PC-3 (cell line): Measurements from ENCODE around the gene CHAD. TPM values are rescaled to one million over a fixed set of nuclear protein-coding genes. Genes with fewer than 3 reads are reported as not detected.

ENCODE experiments used
- ATAC-seq: fragments of 200-7000 bp; cut with Tn5 transposase; 2 replicates; pipeline ENCODE4 v1.9.1; 2020; ENCODE audit warnings: mild to moderate bottlenecking, moderate library complexity
- BruUV-seq: library from RNA; stranded (reverse); fragments of 400-500 nt; replicated peaks from 2 replicates; lab custom pipeline; 2021; lab: Mats Ljungman, UMichigan
- CTCF ChIA-PET: fragments of 300-600 bp; sonication (Branson Sonifier 250); formaldehyde crosslinking; loops from one replicate; lab custom pipeline; 2022; ENCODE audit warnings: antibody characterized with exemption; lab: Charles Lee
- POLR2A ChIA-PET: fragments of 300-600 bp; sonication (Branson Sonifier 250); formaldehyde crosslinking; loops from one replicate; lab custom pipeline; 2022; ENCODE audit warnings: antibody characterized with exemption; ENCODE audit not compliant: unreplicated experiment; lab: Charles Lee
- DNase-seq: peaks from one replicate; pipeline ENCODE4 v3.0.0-alpha.2; 2015
- H2AFZ ChIP-seq: fragments of 300-600 bp; sonication (generic); 2 replicates; pipeline ENCODE4 v1.6.0; 2016; ENCODE audit warnings: antibody characterized with exemption, low read length
- H3F3A ChIP-seq: fragments of 300-600 bp; sonication (generic); one replicate; pipeline ENCODE4 v1.6.0; 2017; ENCODE audit warnings: antibody characterized with exemption, low read length, control low read depth, mild to moderate bottlenecking; ENCODE audit not compliant: unreplicated experiment
- H3K27ac ChIP-seq: fragments of 300-600 bp; sonication (generic); 2 replicates; pipeline ENCODE4 v1.5.1; 2016; ENCODE audit warnings: mild to moderate bottlenecking, low read length
- H3K27me3 ChIP-seq: fragments of 300-600 bp; sonication (generic); 2 replicates; pipeline ENCODE4 v1.6.1; 2016; ENCODE audit warnings: low read length, mixed read lengths
- H3K36me3 ChIP-seq: fragments of 300-600 bp; sonication (generic); 2 replicates; pipeline ENCODE4 v1.6.1; 2016; ENCODE audit warnings: low read depth, mixed run types, low read length, mixed read lengths
- H3K4me1 ChIP-seq: fragments of 300-600 bp; sonication (generic); 2 replicates; pipeline ENCODE4 v1.5.1; 2016; ENCODE audit warnings: low read length; ENCODE audit not compliant: insufficient read depth
- H3K4me2 ChIP-seq: fragments of 300-600 bp; sonication (generic); 2 replicates; pipeline ENCODE4 v1.6.0; 2016; ENCODE audit warnings: low read length
- H3K4me3 ChIP-seq: fragments of 300-600 bp; sonication (generic); 2 replicates; pipeline ENCODE4 v1.5.1; 2016; ENCODE audit warnings: mild to moderate bottlenecking, low read length, mixed read lengths
- H3K79me2 ChIP-seq: fragments of 300-600 bp; sonication (generic); 2 replicates; pipeline ENCODE4 v1.6.1; 2017; ENCODE audit warnings: low read length, mixed read lengths
- H3K9ac ChIP-seq: fragments of 300-600 bp; sonication (generic); 2 replicates; pipeline ENCODE4 v1.6.0; 2016; ENCODE audit warnings: mild to moderate bottlenecking, low read length
- H3K9me2 ChIP-seq: fragments of 300-600 bp; sonication (generic); replicated peaks from 2 replicates; pipeline ENCODE4 v1.6.1; 2016; ENCODE audit warnings: mixed run types, low read length, mixed read lengths
- H3K9me3 ChIP-seq: fragments of 300-600 bp; sonication (generic); 2 replicates; pipeline ENCODE4 v1.6.1; 2016; ENCODE audit warnings: low read length, mixed read lengths
- H4K20me1 ChIP-seq: fragments of 300-600 bp; sonication (generic); 2 replicates; pipeline ENCODE4 v1.6.1; 2016; ENCODE audit warnings: low read length, mixed read lengths
- CTCF ChIP-seq: fragments of 300-600 bp; sonication (generic); conservative IDR thresholded peaks from 2 replicates; pipeline ENCODE4 v1.5.1; 2017; ENCODE audit warnings: antibody characterized with exemption, low read depth, mild to moderate bottlenecking, low read length
- EZH2 ChIP-seq: fragments of 300-600 bp; sonication (generic); IDR thresholded peaks from one replicate; pipeline ENCODE4 v1.6.1; 2017; ENCODE audit warnings: antibody characterized with exemption, mild to moderate bottlenecking, low read length; ENCODE audit not compliant: unreplicated experiment
- EZH2phosphoT487 ChIP-seq: fragments of 300-600 bp; sonication (generic); IDR thresholded peaks from 2 replicates; pipeline ENCODE4 v1.6.1; 2018; ENCODE audit warnings: mild to moderate bottlenecking, antibody characterized with exemption, low read length, borderline replicate concordance
- intact Hi-C: fragments of 100-400 bp; cut with micrococcal nuclease; formaldehyde crosslinking; loops from 2 replicates; pipeline ENCODE4 v1.9.0; 2023
- total RNA-seq: library from RNA; depleted of rRNA; stranded (reverse); fragments of >200 nt; gene quantifications from 2 replicates; pipeline ENCODE4 v1.2.3, GENCODE V29; 2014

CHAD gene
- total RNA-seq, 1 experiment from 2014 or later, result not detected

GRCh38 chr17:50432125-50432762 is 36.4 kb downstream of the CHAD start:
- Histone ChIP-seq H3K79me2 (peaks cover 34% of the 10 kb centered on the region), H3K9me2 (no peaks in the 10 kb centered on the region), H2AFZ (no peak overlapping the region), H3K27ac (no peak overlapping the region), H3K9ac (no peak overlapping the region), H3K4me1 (peaks cover 13% of the 10 kb centered on the region), H3K36me3 (peaks cover 3% of the 10 kb centered on the region; the same call in 1 of the 2 replicates), H4K20me1 (no peaks in the 10 kb centered on the region), H3K27me3 (no peaks in the 10 kb centered on the region), H3K4me3 (no peak overlapping the region), H3K9me3 (no peaks in the 10 kb centered on the region), H3F3A (no peaks in the 10 kb centered on the region), H3K4me2 (no peak overlapping the region)
- intact Hi-C loops, result no loop called here
- POLR2A ChIA-PET, result no interaction called here
- no peak for TF ChIP-seq EZH2phosphoT487
- TF ChIP-seq EZH2, result no peak
- TF ChIP-seq CTCF, result no peak
- DNase-seq, result no peak
- CTCF ChIA-PET, result no interaction called here
- BruUV-seq, result no TSS peak
- peak; percentile 28; the same call in 1 of the 2 replicates for ATAC-seq

- Histone ChIP-seq H3K4me3 (no peak overlapping the region), H3K27ac (no peak overlapping the region), H3F3A (no peaks in the 10 kb centered on the region), H3K4me2 (no peak overlapping the region), H4K20me1 (no peaks in the 10 kb centered on the region), H3K9me3 (no peaks in the 10 kb centered on the region), H3K9ac (no peak overlapping the region), H3K27me3 (no peaks in the 10 kb centered on the region), H3K9me2 (no peaks in the 10 kb centered on the region), H2AFZ (no peak overlapping the region), H3K79me2 (peaks cover 46% of the 10 kb centered on the region), H3K36me3 (no peaks in the 10 kb centered on the region), H3K4me1 (peaks cover 21% of the 10 kb centered on the region)
- BruUV-seq, result no TSS peak
- DNase-seq (peak; percentile 59), ATAC-seq (no peak)
- ChIA-PET POLR2A (interaction anchor here (0.5 to 0.6 kb wide), 2 partner anchors 39 to 293 kb away, joined by 3 read pairs; no protein-coding TSS in a partner anchor), CTCF (interaction anchor here (0.7 to 1.0 kb wide), 2 partner anchors 33 to 45 kb away, joined by 3 to 6 read pairs; partner anchors contain the start of gene LRRC59)
- intact Hi-C loops, result no loop called here
- TF ChIP-seq CTCF, result no peak
Measured at GRCh38 chr17:50430821-50431618, 37.7 kb downstream of the CHAD start.

GRCh38 chr17:50429793-50430192 is 38.9 kb downstream of the CHAD start:
- ATAC-seq (no peak), DNase-seq (no peak)
- Histone ChIP-seq H3K36me3 (no peaks in the 10 kb centered on the region), H3K9me2 (no peaks in the 10 kb centered on the region), H3K9me3 (no peaks in the 10 kb centered on the region), H3K4me1 (peaks cover 31% of the 10 kb centered on the region), H3K79me2 (peaks cover 51% of the 10 kb centered on the region), H3K27ac (no peak overlapping the region), H2AFZ (no peak overlapping the region), H3K9ac (no peak overlapping the region), H3K27me3 (no peaks in the 10 kb centered on the region), H3F3A (no peaks in the 10 kb centered on the region), H4K20me1 (no peaks in the 10 kb centered on the region), H3K4me2 (no peak overlapping the region), H3K4me3 (no peak overlapping the region)
- BruUV-seq, result no TSS peak
- intact Hi-C loops, result no loop called here
- no peak for TF ChIP-seq EZH2phosphoT487
- TF ChIP-seq CTCF, result no peak
- TF ChIP-seq EZH2, result no peak
- POLR2A ChIA-PET, result no interaction called here
- CTCF ChIA-PET, result interaction anchor here (0.7 kb wide), 1 partner anchor 67 kb away, joined by 4 read pairs; no protein-coding TSS in a partner anchor
